B cell (primary cell): ENCODE results near the gene PACSIN2. TPM values are rescaled to one million over a fixed set of nuclear protein-coding genes. Genes with fewer than 3 reads are reported as not detected.
"Not testable (repeated sequence)": the region's sequence is repeated elsewhere in the genome, so short reads cannot be mapped to it uniquely, and the experiment has no call there.

Experiments
- ATAC-seq: fragments of 200-7000 bp; cut with Tn5 transposase; one replicate; pipeline ENCODE4 v1.10.0; 2021; ENCODE audit warnings: low read depth, mild to moderate bottlenecking, moderate number of reproducible peaks, moderate library complexity
- CTCF ChIA-PET: fragments of 350-600 bp; sonication (Branson Sonifier 250); formaldehyde crosslinking; loops from one replicate; lab custom pipeline; 2021; ENCODE audit warnings: antibody characterized with exemption, inconsistent platforms; lab: Charles Lee
- POLR2A ChIA-PET: fragments of 350-600 bp; sonication (Branson Sonifier 250); formaldehyde crosslinking; loops from one replicate; lab custom pipeline; 2021; ENCODE audit warnings: antibody characterized with exemption; lab: Charles Lee
- DNase-seq: peaks from one replicate; pipeline ENCODE4 v3.0.0; 2013
- H2AFZ ChIP-seq: 2 replicates; pipeline ENCODE4 v1.6.1; 2012; ENCODE audit warnings: mild to moderate bottlenecking, low read depth, low read length; ENCODE audit not compliant: insufficient read depth, poor library complexity, severe bottlenecking
- H3K27ac ChIP-seq, 2 donors: 1 replicate in 1 of 2; 2 replicates in 1 of 2; pipeline ENCODE4 v1.5.1; 2012 to 2013; ENCODE audit warnings: low read length in 2 of 2, mild to moderate bottlenecking in 2 of 2, moderate library complexity in 1 of 2
- H3K27me3 ChIP-seq, 4 experiments: fragments of 200-600 bp in 1 of 4; sonication (generic) in 1 of 4; replicated peaks in 1 of 4; 1 replicate in 2 of 4; 2 replicates in 2 of 4; pipeline versions ENCODE4 v1.6.1 to v1.7.0; 2013 to 2016; ENCODE audit warnings: low read length in 3 of 4, mild to moderate bottlenecking in 2 of 4, mixed read lengths in 1 of 4, moderate library complexity in 1 of 4; ENCODE audit not compliant: insufficient read depth in 4 of 4, control insufficient read depth in 3 of 4; ENCODE audit errors: control extremely low read depth in 1 of 4
- H3K36me3 ChIP-seq, 2 experiments: replicated peaks in 1 of 2; 1 replicate in 1 of 2; 2 replicates in 1 of 2; pipeline versions ENCODE4 v1.6.1 to v1.7.1; 2013; ENCODE audit warnings: low read length in 1 of 2; ENCODE audit not compliant: insufficient read depth in 2 of 2, control insufficient read depth in 1 of 2; ENCODE audit errors: control extremely low read depth in 1 of 2, extremely low read depth in 1 of 2
- H3K4me1 ChIP-seq, 2 donors: fragments of 200-600 bp in 1 of 2; sonication (generic) in 1 of 2; 1 replicate in 1 of 2; 2 replicates in 1 of 2; pipeline versions ENCODE4 v1.5.1 to v1.6.1; 2013 to 2017; ENCODE audit warnings: low read length in 2 of 2; ENCODE audit not compliant: control insufficient read depth in 2 of 2, insufficient read depth in 2 of 2
- H3K4me2 ChIP-seq: replicated peaks from 2 replicates; pipeline ENCODE3; 2012; ENCODE audit warnings: mild to moderate bottlenecking, low read depth, low read length; ENCODE audit not compliant: poor library complexity, severe bottlenecking
- H3K4me3 ChIP-seq, 5 experiments: fragments of 200-600 bp in 1 of 5; sonication (generic) in 1 of 5; 1 replicate in 3 of 5; 2 replicates in 2 of 5; pipeline versions ENCODE4 v1.5.1 to v1.7.0; 2011 to 2016; ENCODE audit warnings: low read length in 4 of 5, mild to moderate bottlenecking in 4 of 5, low read depth in 2 of 5, control low read depth in 1 of 5, moderate library complexity in 1 of 5; ENCODE audit not compliant: insufficient read depth in 1 of 5; ENCODE audit errors: control extremely low read depth in 1 of 5, extremely low read depth in 1 of 5
- H3K79me2 ChIP-seq: fragments of 200-600 bp; sonication (generic); one replicate; pipeline ENCODE4 v1.6.0; 2016; ENCODE audit warnings: low read length; ENCODE audit not compliant: control insufficient read depth, insufficient read depth
- H3K9ac ChIP-seq: fragments of 200-600 bp; sonication (generic); 2 replicates; pipeline ENCODE4 v1.6.1; 2017; ENCODE audit warnings: mild to moderate bottlenecking, low read length, moderate library complexity
- H3K9me3 ChIP-seq, 3 donors: one replicate each; pipeline versions ENCODE4 v1.6.1 to v1.7.1; 2013; ENCODE audit warnings: low read length in 2 of 3; ENCODE audit not compliant: control insufficient read depth in 2 of 3, insufficient read depth in 1 of 3; ENCODE audit errors: control extremely low read depth in 1 of 3
- H4K20me1 ChIP-seq: 2 replicates; pipeline ENCODE4 v1.6.0; 2012; ENCODE audit warnings: mild to moderate bottlenecking, low read length; ENCODE audit not compliant: insufficient read depth, control insufficient read depth, poor library complexity, severe bottlenecking
- H3K27ac Mint-ChIP-seq: one replicate; pipeline ENCODE4 v1.8.0; 2021; ENCODE audit warnings: mixed read lengths
- H3K27me3 Mint-ChIP-seq: one replicate; pipeline ENCODE4 v1.8.0; 2021; ENCODE audit warnings: mixed read lengths
- H3K4me1 Mint-ChIP-seq: one replicate; pipeline ENCODE4 v1.8.0; 2021; ENCODE audit warnings: mixed read lengths
- H3K4me3 Mint-ChIP-seq: one replicate; pipeline ENCODE4 v1.8.0; 2021; ENCODE audit warnings: mixed read lengths
- H3K9me3 Mint-ChIP-seq: one replicate; pipeline ENCODE4 v1.8.0; 2022; ENCODE audit warnings: mixed read lengths; ENCODE audit not compliant: insufficient read depth
- CTCF ChIP-seq: fragments of 200-600 bp; IDR thresholded peaks from one replicate; pipeline ENCODE4 v1.8.0; 2022; ENCODE audit warnings: antibody characterized with exemption, mild to moderate bottlenecking
- EZH2 ChIP-seq: IDR thresholded peaks from 2 replicates; pipeline ENCODE4 v1.6.1; 2012; ENCODE audit warnings: borderline replicate concordance, low read depth, mild to moderate bottlenecking, moderate library complexity, low read length; ENCODE audit not compliant: insufficient read depth, poor library complexity, severe bottlenecking
- WGBS: methylation state at CpG from one replicate; pipeline ENCODE4 v1.1.5; 2013; ENCODE audit warnings: missing lambda C conversion rate; ENCODE audit not compliant: insufficient coverage; 5-methylcytosine and 5-hydroxymethylcytosine counted together
- intact Hi-C: fragments of 100-400 bp; cut with micrococcal nuclease; formaldehyde crosslinking; loops from one replicate; pipeline ENCODE4 v1.10.0; 2022
- polyA plus RNA-seq: library from polyadenylated mRNA; depleted of rRNA; stranded (reverse); fragments of >200 nt; gene quantifications from 2 replicates; pipeline ENCODE4 v1.2.3, GENCODE V29; 2012
- total RNA-seq, 2 donors: library from RNA; stranded (reverse); fragments of 120-200 nt in 1 of 2; gene quantifications; 1 replicate in 1 of 2; 2 replicates in 1 of 2; pipeline versions ENCODE4 v1.2.3 to v1.2.4, GENCODE V29; 2013 to 2022

Gene PACSIN2
- total and polyA plus RNA-seq, 2 donors (not counting 1 experiment from before 2014, with no cell fraction given), result 26.9 to 59.3 TPM

GRCh38 chr22:42972649-42973535, 42.1 kb downstream of the PACSIN2 start:
- intact Hi-C loops, result no loop called here
- no peak for TF ChIP-seq EZH2
- TF ChIP-seq CTCF, result no peak
- Histone ChIP-seq H4K20me1 (peaks cover 74% of the 10 kb centered on the region), H3K27ac (no peak overlapping the region), H3K36me3 (peaks cover 0 to 2% of the 10 kb centered on the region in 2 experiments), H3K9me3 (peaks cover 0 to 7% (median 0%) of the 10 kb centered on the region in 3 donors), H3K4me1 (peaks cover 12 to 14% of the 10 kb centered on the region in 2 donors), H3K79me2 (peaks cover 85% of the 10 kb centered on the region), H3K4me3 (no peak overlapping the region), H3K27me3 (no peaks in the 10 kb centered on the region), H3K4me2 (no peak overlapping the region), H3K9ac (no peak overlapping the region), H2AFZ (no peak overlapping the region)
- Mint-ChIP-seq H3K9me3 (no peaks in the 10 kb centered on the region), H3K4me3 (no peak overlapping the region), H3K27ac (no peak overlapping the region), H3K27me3 (no peaks in the 10 kb centered on the region), H3K4me1 (peaks cover 56% of the 10 kb centered on the region)
- CTCF ChIA-PET, result interaction anchor here (0.6 kb wide), 1 partner anchor 105 kb away, joined by 5 read pairs; no protein-coding TSS in a partner anchor
- WGBS, result 85% methylated on average over 7 of the region's 10 CpGs
- DNase-seq (no peak), ATAC-seq (no peak)
- POLR2A ChIA-PET, result no interaction called here

- Histone ChIP-seq H3K79me2 (peaks cover 85% of the 10 kb centered on the region), H4K20me1 (peaks cover 66% of the 10 kb centered on the region)
- peaks cover 48% of the 10 kb centered on the region for H3K4me1 Mint-ChIP-seq
- intact Hi-C loops, H3K36me3 ChIP-seq, H3K9me3 Mint-ChIP-seq, H3K27me3 Mint-ChIP-seq, DNase-seq, POLR2A ChIA-PET, H2AFZ ChIP-seq, ATAC-seq, H3K4me3 Mint-ChIP-seq, H3K4me2 ChIP-seq, H3K4me1 ChIP-seq, H3K27ac ChIP-seq, H3K27ac Mint-ChIP-seq, H3K9ac ChIP-seq, H3K4me3 ChIP-seq, CTCF ChIA-PET, H3K27me3 ChIP-seq, H3K9me3 ChIP-seq: not testable (repeated sequence)
- 97% methylated on average over 12 of the region's 25 CpGs for WGBS
Measured at GRCh38 chr22:42971473-42971860, 43.5 kb downstream of the PACSIN2 start.
